Activated CD8-positive, alpha-beta memory T cell treated with anti-CD3 and anti-CD28 coated beads, Interleukin-2, amount 50 U/mL, for 1 hour (primary cell): Measurements from ENCODE around the gene MAPK1IP1L.

Experiments used
- DNase-seq: peaks from one replicate; pipeline ENCODE4 v3.0.0-alpha.2; 2020; ENCODE audit errors: extremely low read depth

MAPK1IP1L gene

DNA sequence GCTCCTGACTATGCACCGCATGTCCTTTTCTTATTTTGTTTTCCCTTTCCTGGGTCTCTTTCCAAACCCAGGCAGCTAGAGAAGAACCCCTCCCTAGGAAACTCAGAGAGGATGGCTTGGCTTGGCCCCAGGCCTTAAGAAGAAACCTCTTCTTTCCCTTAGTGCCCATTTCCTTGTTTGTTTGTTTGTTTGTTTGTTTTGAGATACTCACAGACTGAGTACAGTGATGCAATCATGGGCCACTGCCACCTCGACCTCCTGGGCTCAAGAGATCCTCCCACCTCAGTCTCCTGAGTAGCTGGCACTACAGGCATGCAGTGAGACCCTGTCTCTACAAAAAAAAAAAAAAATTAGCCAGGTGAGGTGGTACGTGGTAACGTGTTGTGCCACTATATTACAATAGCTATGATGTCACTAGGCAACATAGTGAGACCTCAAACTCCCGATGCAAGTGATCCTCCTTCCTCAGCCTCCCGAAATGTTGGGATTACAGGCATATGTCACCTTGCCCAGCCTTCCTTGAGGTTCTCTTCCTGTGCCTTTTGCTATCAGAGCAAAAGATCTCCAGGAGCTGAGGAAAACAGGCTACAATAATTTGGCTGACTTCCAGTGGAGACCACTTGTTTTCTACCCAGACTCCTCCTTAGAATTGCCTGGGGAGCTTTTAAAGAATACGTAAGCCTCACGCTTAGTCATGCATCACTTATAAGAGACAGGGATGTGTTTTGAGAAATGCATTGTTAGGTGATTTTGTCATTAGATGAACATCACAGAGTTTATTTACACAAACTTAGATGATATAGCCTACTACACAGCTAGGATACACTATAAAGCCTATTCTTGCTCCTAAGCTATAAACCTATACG, 43.1 kb downstream of the MAPK1IP1L start:
- DNase-seq: no peak

DNA sequence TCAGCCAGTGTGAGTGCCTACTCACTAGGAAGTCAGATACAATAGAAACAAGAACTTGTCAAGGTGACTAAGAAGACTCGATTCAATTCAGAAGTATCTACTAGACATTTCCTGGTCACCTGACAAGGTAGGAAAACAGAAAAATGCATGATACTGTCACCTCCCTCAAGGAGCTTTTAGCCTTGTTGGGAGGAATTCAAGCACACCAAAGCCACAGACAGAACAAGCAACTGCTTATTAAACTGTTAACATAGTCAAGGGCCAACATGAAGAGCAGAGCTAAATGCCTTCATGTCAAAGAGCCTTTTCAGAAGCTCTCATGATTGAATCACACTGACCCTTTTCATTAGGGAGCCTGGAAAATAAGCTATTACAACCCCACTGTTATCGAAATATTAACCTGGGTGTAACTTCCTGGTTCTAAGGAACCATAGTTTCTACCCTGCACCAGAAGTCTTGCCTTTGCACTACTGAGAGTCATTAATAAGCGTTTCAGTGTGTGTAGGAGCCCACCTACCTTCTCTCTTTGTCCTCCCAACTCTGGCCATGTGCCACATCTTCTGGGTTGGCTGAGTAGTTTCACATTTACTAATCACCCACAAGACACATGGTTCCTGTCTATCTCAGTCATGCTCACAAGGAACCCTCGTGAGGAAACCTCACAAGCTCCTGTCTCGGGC, 46.6 kb downstream of the MAPK1IP1L start:
- DNase-seq: no peak

DNA sequence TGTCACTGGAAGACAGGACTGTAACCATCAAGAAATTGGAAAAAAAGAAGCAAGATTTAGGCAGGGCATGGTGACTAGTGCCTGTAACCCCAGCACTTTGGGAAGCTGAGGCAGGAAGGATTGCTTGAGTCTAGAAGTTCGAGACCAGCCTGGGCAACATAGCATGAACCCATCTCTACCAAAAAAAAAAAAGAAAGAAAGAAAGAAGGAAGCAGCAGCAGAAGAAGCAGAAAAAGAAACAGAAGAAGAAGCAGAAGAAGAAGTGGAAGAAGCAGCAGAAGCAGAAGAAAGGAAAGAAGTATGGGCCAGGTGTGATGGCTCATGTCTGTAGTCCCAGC, 47.1 kb downstream of the MAPK1IP1L start:
- DNase-seq: no peak

DNA sequence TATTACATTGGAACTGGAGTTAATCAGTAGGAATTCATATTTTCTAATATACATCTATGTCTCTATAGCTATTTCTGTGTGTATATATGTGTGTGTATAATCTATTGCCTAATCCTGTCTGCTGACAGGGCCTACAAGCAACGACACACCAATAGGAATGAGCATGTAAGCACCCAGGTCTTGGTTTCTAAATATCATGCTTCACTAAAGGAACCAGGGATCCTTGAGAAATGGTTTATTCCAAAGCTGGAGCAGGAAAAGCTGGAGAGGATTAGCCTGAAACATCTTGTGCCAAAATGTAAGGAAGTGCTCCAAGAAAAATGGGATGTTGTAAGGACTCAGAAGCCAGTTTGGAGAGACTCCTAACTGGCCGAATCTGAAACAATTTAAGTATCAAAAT, 48.3 kb downstream of the MAPK1IP1L start:
- DNase-seq: no peak

DNA sequence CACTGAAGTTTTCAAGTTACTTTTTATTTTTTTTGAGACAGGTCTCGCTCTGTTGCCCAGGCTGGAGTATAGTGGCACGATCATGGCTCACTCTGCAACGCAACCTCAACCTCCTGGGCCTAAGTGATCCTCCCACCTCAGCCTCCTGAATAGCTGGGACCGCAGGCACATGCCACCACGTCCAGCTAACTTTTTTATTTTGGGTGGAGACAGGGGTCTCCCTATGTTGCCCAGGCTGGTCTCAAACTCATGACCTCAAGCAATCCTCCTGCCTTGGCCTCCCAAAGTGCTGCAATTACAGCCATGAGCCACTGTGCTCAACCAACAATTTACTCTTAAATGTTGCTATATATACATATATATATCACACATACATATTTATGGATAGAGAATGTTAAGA, 50.3 kb downstream of the MAPK1IP1L start:
- DNase-seq: no peak

DNA sequence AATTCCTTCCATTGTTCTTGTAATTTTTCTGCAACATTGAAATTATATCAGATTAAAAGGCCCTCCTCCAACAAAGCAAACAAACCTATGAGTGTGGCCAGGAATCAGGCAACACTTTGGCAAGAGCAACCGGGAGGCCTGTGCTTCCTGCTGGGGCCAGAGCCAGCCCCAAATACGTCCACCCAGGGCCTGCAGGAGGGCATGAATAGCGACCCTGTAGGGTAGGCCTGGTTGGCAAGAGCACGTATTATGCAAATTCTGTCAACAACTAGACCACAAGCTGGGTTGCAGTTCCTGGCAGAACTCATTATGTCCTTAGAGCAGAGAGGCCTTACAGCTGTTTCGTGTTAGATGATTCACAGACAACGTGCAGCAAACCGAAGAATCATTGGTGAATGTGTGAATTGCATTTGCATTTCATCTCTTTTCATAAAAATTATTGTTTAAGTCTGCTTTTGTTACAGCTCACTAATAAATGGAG, 50.7 kb downstream of the MAPK1IP1L start:
- DNase-seq: peak; percentile 8

DNA sequence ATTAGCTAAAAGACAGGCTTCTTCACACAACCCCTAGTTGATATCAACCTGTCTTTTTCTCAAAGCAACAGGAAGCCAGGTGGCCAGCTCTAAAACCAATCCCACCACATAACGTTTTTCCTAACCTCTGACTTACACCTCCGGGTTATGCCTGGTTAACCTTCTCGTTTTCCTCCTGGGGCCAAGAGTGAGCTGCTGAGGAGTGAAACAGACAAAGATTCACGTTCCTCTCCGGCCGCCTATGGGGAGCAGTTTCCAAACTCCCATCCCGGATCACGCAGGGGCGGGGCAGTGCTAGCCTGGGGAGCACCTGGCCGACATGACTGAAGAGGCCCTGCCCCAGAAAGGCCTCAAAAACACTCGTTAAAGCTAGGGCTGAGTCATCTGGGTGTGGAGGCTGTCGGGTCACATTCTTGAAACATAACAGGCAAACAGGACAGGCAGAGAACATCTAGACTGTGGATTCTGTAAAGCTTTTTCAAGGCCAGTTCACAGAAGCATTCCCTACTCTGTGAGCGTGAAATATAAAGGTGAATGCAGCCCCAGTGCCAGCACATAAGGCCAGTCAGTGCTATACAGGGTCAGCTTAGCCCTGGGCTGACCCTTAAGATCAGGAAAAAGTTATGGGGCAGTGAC, 51.7 kb downstream of the MAPK1IP1L start:
- DNase-seq: peak; percentile 22

DNA sequence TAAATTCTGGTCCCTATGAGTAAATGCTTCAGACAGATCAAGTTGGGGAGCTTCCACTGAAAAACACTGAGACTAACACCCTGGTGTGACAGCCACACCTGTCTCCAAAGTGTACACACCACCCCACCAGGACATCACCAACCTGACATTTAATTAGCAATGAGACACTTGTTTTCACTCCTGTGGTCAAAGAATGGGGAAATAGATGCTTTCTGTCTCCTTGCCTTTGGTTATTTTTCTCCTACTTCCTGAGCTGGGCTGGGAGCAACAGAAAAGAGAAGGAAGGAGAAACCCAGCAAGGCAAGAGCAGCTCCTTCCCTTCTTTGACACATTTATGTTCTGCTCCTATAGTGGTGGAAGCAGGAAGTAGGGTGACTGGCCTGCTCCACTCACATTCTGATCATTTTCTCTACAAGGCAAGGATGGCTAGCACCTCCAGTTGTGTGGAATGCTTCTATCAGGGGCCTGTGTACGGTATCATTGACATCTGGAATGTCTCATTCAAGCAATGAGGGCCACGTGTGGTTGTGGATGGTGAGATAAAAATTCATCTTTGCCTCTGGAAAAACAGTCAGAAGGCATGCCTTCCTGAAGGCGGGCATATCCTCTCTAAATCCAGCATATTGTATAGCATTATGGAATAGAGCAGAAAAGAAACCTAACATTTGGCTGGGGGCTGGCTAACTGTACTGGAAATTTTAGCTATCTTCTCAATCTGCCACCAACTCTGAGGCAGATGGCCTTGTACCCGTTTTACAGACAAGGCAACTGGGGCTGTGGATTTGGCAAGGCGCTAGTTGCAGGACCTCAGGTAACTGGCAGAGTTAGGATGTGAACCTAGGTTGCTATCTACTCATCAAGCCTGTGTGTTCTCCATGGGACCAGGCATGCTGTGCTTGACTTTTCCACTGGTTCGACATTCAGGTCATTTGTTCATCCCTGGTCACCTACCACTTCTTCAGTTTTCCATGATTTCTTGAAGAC, 52.8 kb downstream of the MAPK1IP1L start:
- no peak for DNase-seq

DNA sequence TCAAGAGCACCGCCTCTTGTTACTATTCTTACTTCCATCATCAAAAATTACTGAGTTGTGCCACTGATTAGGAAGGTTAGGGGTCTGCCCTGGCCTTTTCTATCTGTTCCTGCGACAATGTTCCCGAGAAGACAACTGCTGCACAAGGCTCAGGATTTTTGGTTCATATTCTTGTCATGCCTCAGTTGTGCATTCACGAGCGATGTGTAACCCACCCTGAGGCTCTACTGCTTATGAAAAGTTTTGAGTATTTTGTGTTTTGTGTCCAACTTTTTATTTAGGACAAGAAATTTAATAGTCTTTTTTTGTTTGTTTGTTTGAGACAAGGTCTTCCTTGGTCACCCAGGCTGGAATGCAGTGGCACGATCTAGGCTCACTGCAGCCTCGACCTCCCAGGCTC, 54.5 kb downstream of the MAPK1IP1L start:
- DNase-seq: no peak

DNA sequence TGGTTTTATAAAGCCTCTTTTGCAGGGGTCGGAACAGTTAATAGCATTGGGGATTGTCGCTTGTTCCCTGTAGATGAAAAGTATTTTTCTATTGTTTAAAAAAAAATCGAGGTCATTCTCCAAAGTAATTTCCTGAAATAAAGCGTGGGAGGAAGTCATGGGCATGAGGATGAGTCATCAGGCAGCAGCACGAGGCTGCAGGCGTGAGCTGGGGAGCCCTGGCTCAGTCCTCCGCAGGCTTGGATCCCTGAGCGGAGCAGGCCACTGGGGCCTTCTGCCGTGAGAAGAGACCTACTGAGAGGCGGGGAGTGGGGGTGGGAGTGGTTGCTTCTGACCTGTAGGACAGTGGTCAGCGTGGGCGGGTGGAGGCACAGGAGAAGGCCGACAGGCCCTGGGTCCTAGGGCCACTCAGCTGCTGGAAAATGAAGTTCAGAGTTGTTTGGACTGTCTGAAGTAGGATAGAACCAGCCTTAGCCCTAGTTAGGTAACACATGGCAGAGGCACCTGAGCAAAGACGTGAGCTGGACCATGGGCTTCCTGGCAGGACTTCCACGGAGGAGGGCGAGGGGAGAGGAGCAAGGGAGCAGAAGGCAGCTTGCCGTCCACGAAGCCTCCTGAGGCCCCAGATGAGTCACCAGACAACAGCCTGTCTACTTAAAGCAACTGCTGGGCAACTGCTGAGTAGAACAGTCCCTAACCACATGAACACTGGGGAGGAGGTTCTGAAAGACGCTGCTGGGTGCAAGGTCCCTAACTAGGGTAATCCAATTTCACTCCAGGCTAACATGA, 56.5 kb downstream of the MAPK1IP1L start:
- no peak for DNase-seq

DNA sequence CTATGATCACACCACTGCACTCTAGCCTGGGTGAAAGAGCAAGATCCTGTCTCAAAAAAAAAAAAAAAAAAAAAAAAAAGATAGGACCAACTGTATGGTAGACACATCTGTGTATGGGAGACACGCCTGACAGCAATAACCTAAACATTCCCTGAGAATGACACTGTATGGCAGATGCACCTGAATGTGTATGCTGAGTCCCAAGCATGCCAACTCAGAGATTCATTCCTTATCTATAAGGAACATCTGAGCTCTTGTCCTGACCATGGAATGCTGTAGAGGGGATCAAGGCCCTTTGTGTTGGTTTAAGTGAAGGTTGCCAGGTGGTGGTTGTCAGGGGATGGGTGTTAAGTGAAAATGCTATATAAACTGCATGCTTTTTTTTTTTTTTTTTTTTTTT, 58.4 kb downstream of the MAPK1IP1L start:
- DNase-seq: no peak

DNA sequence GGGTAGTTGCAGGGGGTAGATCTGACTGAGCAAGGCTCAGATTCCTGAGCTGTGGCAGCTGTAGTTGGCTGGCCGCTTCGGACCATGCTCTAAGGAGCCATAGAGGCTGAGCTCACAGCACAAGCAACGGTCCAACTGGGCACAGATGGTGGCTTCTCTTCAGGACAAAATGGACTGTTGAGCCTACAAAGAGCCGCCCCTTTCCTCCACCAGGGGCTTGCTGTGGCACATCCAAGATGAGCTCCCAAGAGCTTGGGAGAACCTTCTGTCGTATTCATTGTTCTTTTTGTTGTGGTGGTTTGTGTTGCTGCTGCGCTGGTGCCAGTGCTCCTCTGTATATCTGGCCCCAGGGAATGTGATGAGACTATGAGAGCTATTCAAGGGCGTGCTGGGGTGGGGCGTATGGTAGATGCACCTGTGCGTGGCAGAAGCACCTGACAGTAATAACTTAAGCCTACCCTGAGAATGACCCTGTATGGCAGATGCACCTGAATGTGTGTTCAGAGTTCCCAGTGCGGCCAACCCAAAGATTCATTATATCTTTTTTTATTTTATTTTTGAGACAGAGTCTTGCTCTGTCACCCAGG, 59.8 kb downstream of the MAPK1IP1L start:
- DNase-seq: no peak

DNA sequence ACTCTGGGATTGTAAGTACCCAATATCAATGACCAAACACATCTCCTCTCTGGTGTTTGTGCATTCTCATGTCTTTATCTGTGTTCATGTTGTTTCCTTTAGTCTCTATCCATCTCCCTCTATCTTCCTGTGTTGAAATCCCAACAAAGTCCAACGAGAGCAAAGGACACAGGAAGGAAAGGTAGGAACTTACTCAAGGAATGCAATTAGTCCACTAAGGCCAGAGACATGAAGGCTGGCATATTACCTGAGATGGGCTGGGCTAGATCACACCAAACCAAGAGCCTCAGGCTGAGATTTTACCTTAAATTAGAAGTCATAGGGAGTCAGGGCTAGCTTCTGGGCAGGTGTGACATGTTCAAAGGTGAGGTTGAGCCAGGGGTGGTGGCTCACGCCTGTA, 63.3 kb downstream of the MAPK1IP1L start:
- DNase-seq: no peak

DNA sequence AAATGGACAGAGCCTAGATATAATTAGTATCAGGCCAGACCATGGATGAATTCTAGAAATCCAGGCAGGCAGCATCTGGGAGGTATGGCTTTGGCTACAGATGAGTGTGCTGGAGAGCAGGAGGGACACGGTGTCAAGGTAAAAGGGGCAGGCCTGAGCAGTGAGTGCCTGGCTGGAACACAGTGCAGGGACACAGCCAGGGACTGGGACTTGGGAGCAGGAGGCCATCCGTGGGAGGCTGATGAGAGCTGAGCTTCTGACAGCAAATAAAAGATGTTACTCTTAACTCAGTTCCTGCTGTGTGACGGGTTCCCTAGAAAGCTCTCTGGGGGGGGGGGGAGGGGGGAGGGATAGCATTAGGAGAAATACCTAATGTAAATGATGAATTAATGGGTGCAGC, 64.0 kb downstream of the MAPK1IP1L start:
- no peak for DNase-seq

DNA sequence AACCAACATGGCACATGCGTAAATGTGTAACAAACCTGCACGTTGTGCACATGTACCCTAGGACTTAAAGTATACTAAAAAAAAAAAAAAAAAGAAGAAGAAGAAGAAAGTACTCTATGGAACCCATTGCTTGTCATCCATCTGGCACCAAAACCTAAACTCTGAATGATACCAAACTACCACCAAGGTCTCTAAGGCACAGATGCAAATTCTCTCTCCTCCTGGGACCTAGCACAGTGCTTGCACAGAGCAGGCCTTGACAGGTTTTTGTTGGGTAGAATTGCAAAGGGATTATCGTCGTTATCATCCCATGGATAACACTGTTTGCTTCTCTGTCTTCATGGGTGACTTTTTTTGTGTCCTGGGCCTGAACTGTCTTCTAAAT, 64.4 kb downstream of the MAPK1IP1L start:
- DNase-seq: no peak

DNA sequence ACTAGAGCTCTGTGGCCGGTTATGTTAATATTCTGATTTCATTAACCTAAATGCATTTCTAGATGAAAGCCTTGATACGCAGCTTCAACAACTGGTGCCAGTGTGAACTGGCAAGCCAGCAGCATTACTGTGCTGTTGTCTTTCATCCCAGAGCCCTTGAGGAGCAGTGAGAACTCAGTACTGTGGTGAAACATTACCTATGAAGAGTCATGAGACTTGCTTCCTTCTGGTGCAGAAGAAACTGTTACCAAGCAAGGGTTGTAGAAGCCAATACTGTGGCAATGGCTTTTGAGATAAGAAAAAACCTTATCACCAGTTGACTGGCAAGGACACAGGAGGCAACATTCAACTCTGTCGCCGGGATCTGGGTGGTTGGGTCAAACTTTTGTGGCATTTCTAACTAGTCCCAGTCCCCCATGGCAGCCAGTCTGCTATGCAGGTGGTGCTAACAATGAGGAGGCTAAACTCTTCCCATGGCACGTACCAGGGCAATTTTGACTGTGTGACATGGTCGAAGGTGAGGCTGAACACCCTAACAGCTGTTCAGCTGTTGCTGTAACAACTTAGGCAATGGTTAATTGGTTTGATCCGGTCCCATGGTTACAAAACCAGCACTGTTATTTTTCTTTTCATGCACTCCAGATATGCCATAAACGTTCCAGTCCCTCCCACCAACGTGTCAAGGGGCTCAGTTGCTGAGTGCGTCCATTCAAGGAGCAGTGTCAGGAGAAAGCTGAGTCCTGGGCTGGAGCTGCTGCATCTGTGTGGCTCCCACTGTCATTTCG, 65.0 kb downstream of the MAPK1IP1L start:
- DNase-seq: no peak

DNA sequence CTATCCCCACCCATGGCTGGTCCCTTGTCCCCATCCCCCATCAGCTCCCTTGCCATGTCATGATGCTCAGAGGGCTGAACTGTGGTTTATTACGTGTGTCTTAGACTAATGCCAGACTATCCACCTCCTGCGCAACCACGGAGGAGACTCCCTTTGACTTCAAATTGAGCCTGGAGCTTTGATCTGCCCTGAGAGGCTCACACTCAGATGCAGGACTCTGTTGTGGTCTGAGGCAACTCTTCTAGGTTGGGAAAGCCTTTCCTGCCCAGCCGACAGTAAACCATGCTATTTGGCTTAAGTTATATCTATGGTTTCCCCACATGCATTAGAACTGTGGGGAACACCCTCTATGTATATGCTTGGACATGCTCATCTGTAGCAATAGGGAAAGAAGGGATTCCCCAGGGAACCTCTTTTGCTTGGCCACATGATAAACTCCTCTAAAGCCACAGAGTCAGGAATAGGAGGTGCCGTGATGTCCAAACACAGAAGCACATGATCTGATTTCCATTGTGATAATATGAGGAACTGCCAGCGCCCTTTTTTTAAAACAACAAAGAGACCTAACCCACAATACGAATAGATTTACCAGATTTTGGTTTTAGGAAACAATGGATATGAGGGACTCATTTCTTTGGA, 66.5 kb downstream of the MAPK1IP1L start:
- DNase-seq: no peak

DNA sequence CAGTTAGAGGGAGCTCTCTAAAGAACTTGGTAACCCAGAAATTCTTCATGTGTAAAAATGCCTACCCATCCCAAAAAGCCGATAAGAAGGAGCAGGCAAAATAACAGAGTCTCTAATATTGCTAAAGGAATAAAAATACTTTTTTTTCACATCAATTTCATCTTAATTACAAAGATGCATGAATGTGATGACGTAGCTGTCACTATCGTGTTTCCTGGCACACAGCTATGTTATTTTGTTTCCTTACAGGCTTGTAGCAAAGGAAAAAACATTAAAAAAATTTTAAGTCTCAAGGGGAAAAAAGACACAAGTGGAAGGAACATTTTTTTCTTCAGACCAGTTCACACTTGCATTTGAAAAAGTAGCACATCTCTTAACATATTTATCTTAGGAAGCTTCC, 67.3 kb downstream of the MAPK1IP1L start:
- DNase-seq: no peak
